ENCODE measurements around the gene ATF6.

Gene ATF6

GRCh38 chr1:162007466-162007865 lies 241.3 kb downstream of the ATF6 start:
- no peak for TF ChIP-seq CTCF (IDR thresholded peaks at IDR 0.05; ENCODE audit: borderline replicate concordance, control extremely low read depth, extremely low read depth, insufficient read depth, missing control alignments)
- in situ Hi-C loops (cut with MboI; ENCODE audit: low sequenced_read_pairs, unreplicated experiment), result no loop called here

DNA sequence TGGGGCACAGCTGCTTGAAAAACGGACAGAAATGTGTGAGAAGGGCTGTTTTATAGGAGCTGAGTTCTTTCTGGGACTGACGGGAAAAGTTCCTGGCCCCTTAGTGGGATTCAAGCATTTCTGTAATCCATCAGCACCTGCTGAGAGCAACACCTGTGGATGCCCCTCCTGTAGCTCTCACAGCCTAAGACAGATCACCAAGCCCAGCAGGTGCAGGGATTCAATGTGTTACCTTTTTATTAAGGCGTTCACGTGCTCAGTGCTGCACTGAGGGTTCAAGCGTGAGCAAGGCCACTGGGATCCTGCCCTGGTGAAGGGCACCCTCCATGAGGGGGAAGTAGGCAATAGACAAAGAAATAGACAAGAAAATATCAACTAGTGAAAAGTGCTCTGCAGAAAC lies 242.7 kb downstream of the ATF6 start:
- DNase-seq (ENCODE audit: low spot score), result no peak
- in situ Hi-C loops (cut with MboI; ENCODE audit: low sequenced_read_pairs, unreplicated experiment), result no loop called here
- TF ChIP-seq CTCF (IDR thresholded peaks at IDR 0.05; ENCODE audit: borderline replicate concordance, control extremely low read depth, extremely low read depth, insufficient read depth, missing control alignments), result no peak

More at GRCh38 chr1:162007466-162007865, 241.3 kb downstream of the ATF6 start:
- no peak for DNase-seq (ENCODE audit: low spot score)

GRCh38 chr1:162009501-162010174 lies 243.5 kb downstream of the ATF6 start:
- in situ Hi-C loops (cut with MboI; ENCODE audit: low sequenced_read_pairs, unreplicated experiment), result no loop called here
- DNase-seq (ENCODE audit: low spot score), result no peak

GRCh38 chr1:162010175-162010506 lies 244.0 kb downstream of the ATF6 start:
- no peak for TF ChIP-seq CTCF (IDR thresholded peaks at IDR 0.05; ENCODE audit: borderline replicate concordance, control extremely low read depth, extremely low read depth, insufficient read depth, missing control alignments)
- no peak for DNase-seq (ENCODE audit: low spot score)
- in situ Hi-C loops (cut with MboI; ENCODE audit: low sequenced_read_pairs, unreplicated experiment), result no loop called here

More at GRCh38 chr1:162009501-162010174, 243.5 kb downstream of the ATF6 start:
- no peak for TF ChIP-seq CTCF (IDR thresholded peaks at IDR 0.05; ENCODE audit: borderline replicate concordance, control extremely low read depth, extremely low read depth, insufficient read depth, missing control alignments)

DNA sequence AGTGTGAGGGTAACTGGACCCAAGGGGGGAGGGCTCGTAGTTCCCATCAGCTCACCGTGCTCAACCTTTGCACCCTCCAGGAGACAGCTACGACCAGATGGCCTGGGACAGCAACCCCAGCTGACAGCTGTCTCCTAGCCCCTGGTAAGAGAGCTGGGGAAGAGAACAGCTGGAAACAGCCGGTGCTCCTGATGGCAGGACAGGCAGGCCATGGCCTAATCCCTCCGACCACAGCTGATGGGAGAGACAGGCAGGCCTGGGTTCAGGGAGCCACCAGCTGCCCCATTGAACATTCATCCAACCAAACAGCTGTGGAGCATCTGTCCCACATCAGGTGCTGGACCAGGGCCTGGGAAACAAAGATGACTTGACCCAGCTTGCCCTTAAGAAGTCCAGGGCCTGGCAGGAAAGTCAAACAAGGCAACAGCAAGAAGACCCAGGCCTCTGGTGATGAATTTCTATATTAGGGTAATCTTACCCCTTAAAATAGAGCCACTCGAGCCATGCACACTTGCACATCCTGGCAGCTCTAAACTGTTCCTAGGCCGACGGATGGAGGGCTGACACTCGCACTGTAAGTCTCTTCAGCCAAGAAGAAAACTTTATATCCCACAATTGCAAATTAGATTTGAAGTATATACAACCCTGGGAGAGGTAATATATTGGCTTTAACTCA lies 245.4 kb downstream of the ATF6 start:
- in situ Hi-C loops (cut with MboI; ENCODE audit: low sequenced_read_pairs, unreplicated experiment), result no loop called here
- no peak for TF ChIP-seq CTCF (IDR thresholded peaks at IDR 0.05; ENCODE audit: borderline replicate concordance, control extremely low read depth, extremely low read depth, insufficient read depth, missing control alignments)
- DNase-seq (ENCODE audit: low spot score), result no peak

DNA sequence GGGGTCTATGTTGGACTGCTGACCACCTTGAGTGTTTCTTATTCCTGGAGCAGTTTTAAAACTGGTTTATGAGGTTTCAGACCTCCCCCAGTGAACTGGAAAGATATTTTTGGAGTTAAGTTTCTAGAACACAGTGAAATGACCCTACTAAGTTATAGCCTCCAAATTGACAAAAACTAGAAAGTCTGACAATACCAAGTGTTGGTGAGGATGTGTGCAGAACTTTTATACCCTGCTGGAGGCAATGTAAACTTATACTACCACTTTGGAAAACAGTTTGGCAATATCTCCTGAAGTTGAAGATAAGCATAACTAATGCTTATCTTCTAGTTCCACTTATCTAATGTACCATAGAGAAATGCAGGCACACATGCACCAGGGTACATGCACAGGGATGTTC lies 247.2 kb downstream of the ATF6 start:
- no peak for DNase-seq (ENCODE audit: low spot score)
- in situ Hi-C loops (cut with MboI; ENCODE audit: low sequenced_read_pairs, unreplicated experiment), result no loop called here
- TF ChIP-seq CTCF (IDR thresholded peaks at IDR 0.05; ENCODE audit: borderline replicate concordance, control extremely low read depth, extremely low read depth, insufficient read depth, missing control alignments), result no peak
